IPS-20b (cell line): Measurements from ENCODE around the gene IL17C.

Experiments used
- H3K27ac ChIP-seq: one replicate; pipeline ENCODE4 v1.5.1; 2013; ENCODE audit warnings: low read length
- H3K27me3 ChIP-seq: 2 replicates; pipeline ENCODE4 v1.6.1; 2013; ENCODE audit warnings: mild to moderate bottlenecking, low read length, inconsistent platforms; ENCODE audit not compliant: insufficient read depth
- H3K36me3 ChIP-seq: 2 replicates; pipeline ENCODE4 v1.6.1; 2013; ENCODE audit warnings: low read depth, mild to moderate bottlenecking, inconsistent platforms, low read length, moderate library complexity; ENCODE audit not compliant: insufficient read depth
- H3K4me1 ChIP-seq: 2 replicates; pipeline ENCODE4 v1.6.1; 2013; ENCODE audit warnings: mild to moderate bottlenecking, control low read depth, inconsistent platforms, low read length, moderate library complexity; ENCODE audit not compliant: insufficient read depth
- H3K4me3 ChIP-seq: 2 replicates; pipeline ENCODE4 v1.5.1; 2013; ENCODE audit warnings: mild to moderate bottlenecking, low read length, inconsistent platforms
- H3K9ac ChIP-seq: 2 replicates; pipeline ENCODE4 v1.6.1; 2013; ENCODE audit warnings: low read depth, mild to moderate bottlenecking, inconsistent platforms, low read length, moderate library complexity
- H3K9me3 ChIP-seq: 2 replicates; pipeline ENCODE4 v1.6.1; 2013; ENCODE audit warnings: mild to moderate bottlenecking, low read depth, low read length, inconsistent platforms; ENCODE audit not compliant: insufficient read depth

Gene IL17C

GRCh38 chr16:88671806-88672205, 33.4 kb downstream of the IL17C start:
- H3K4me3 ChIP-seq: no peak overlapping the region
- H3K27ac ChIP-seq: no peak overlapping the region
- no peaks in the 10 kb centered on the region for H3K9me3 ChIP-seq
- no peak overlapping the region for H3K9ac ChIP-seq
- no peaks in the 10 kb centered on the region for H3K27me3 ChIP-seq
- H3K4me1 ChIP-seq: peaks cover 2% of the 10 kb centered on the region; the same call in 1 of the 2 replicates
- no peaks in the 10 kb centered on the region for H3K36me3 ChIP-seq

GRCh38 chr16:88672776-88673175, 34.4 kb downstream of the IL17C start:
- no peaks in the 10 kb centered on the region for H3K9me3 ChIP-seq
- H3K9ac ChIP-seq: peak overlapping the region; percentile 45; the same call in 1 of the 2 replicates
- H3K27me3 ChIP-seq: no peaks in the 10 kb centered on the region
- H3K4me3 ChIP-seq: no peak overlapping the region
- no peak overlapping the region for H3K27ac ChIP-seq
- no peaks in the 10 kb centered on the region for H3K36me3 ChIP-seq
- peaks cover 2% of the 10 kb centered on the region; the same call in 1 of the 2 replicates for H3K4me1 ChIP-seq

DNA sequence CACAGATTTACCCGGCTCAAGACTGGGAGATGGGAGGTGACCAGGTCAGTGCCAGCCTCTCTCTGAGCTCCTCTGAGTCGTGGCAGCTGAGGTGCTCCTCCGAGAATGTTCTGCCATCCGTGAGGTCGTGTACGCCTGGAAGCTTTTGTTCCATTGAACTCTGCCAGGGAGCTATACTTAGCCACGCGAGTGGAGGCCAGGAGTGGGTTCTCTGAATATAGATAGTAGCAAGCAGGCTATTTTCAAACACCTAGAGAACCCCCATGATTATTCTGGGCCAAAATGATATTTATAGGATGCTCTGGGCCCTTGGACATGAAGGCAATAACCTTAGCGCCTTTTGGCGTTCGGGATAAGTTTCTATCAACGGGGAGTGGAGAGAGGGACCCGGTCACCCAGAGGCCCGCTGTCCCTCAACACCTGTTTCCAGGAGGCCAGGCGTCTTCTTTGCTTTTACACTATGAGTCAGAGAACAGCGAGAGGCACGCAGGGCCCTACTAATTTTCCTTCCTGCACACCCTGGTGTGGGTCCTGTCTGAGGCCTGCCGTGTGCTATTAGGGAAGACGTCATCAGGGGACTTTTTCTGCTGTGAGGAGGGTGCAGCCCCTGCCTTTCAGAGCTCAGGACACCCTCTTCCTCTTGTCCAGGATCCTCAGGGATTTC, 35.5 kb downstream of the IL17C start:
- no peaks in the 10 kb centered on the region for H3K36me3 ChIP-seq
- no peaks in the 10 kb centered on the region for H3K9me3 ChIP-seq
- peaks cover 2% of the 10 kb centered on the region; the same call in 1 of the 2 replicates for H3K4me1 ChIP-seq
- no peak overlapping the region for H3K9ac ChIP-seq
- H3K27ac ChIP-seq: no peak overlapping the region
- no peak overlapping the region for H3K4me3 ChIP-seq
- no peaks in the 10 kb centered on the region for H3K27me3 ChIP-seq

- Histone ChIP-seq H3K36me3 (no peaks in the 10 kb centered on the region), H3K27me3 (no peaks in the 10 kb centered on the region), H3K4me3 (no peak overlapping the region), H3K4me1 (peaks cover 2% of the 10 kb centered on the region; the same call in 1 of the 2 replicates), H3K9ac (no peak overlapping the region), H3K27ac (no peak overlapping the region), H3K9me3 (no peaks in the 10 kb centered on the region)
Measured at GRCh38 chr16:88676502-88677242, 38.3 kb downstream of the IL17C start.

- peaks cover 2% of the 10 kb centered on the region; the same call in 1 of the 2 replicates for H3K4me1 ChIP-seq
- no peak overlapping the region for H3K4me3 ChIP-seq
- no peak overlapping the region for H3K9ac ChIP-seq
- no peaks in the 10 kb centered on the region for H3K27me3 ChIP-seq
- no peak overlapping the region for H3K27ac ChIP-seq
- H3K36me3 ChIP-seq: no peaks in the 10 kb centered on the region
- H3K9me3 ChIP-seq: no peaks in the 10 kb centered on the region
Measured at GRCh38 chr16:88677721-88678120, 39.3 kb downstream of the IL17C start.

DNA sequence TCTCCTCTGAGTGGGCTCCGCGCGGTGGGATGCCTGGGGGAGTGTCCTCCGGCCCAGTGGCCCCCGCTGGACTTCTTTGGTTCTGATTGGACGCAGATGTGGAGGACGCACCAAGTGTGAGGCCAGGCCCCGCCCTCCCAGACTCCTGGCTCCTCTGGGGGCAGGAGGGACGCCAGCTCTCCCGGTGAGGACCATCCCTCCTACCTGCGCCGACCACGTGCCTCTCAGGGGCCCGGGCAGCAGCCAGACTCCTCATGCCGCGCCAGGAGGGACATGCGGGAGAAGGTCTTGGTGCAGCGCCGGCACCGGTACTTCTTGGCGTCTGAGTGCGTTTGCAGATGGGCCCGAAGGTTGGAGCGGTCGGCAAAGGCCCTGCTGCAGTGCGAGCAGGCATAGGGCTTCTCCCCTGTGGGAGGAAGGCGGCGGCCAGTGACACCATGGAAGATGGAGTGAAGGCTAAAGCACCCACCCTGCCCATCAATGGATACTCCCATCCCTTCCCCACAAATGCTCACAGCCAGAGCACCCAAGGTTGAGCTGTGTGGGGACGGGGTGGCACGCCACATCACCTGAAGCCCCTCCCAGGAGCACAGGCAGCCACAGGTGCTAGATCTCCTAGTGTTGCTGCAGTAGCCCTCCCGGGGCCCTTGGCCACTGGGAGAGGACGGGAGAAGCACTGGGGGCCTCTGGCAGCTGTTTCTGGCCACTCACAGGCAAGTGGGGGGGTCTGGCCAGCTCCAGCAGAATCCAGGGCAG, 40.0 kb downstream of the IL17C start:
- H3K27ac ChIP-seq: no peak overlapping the region
- H3K9ac ChIP-seq: no peak overlapping the region
- no peaks in the 10 kb centered on the region for H3K9me3 ChIP-seq
- H3K4me1 ChIP-seq: no peaks in the 10 kb centered on the region
- no peaks in the 10 kb centered on the region for H3K36me3 ChIP-seq
- H3K4me3 ChIP-seq: no peak overlapping the region
- no peaks in the 10 kb centered on the region for H3K27me3 ChIP-seq

DNA sequence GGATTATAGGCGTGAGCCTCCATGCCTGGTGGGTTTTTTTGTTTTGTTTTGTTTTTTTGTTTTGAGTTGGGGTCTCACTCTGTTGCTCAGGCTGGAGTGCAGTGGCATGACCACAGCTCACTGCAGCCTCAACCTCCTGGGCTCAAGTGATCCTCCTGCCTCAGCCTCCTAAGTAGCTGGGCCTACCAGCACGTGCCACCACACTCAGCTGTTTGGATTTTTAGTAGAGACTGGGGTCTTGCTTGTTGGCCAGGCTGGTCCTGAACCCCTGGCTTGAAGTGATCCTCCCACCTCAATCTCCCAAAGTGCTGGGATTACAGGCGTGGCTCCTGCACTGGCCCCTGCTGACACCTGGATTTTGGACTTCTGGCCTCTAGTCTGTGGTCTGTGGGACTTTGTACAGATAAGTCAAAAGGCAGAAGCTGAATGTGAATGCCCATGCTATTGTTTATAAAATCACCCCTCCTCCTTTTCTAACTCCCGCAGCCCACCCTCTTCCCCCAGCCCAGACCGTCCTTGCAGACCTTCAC, 42.2 kb downstream of the IL17C start:
- Histone ChIP-seq H3K9me3 (no peaks in the 10 kb centered on the region), H3K4me1 (peaks cover 4% of the 10 kb centered on the region; the same call in 1 of the 2 replicates), H3K27me3 (peaks cover 19% of the 10 kb centered on the region), H3K36me3 (no peaks in the 10 kb centered on the region), H3K27ac (no peak overlapping the region), H3K9ac (no peak overlapping the region), H3K4me3 (no peak overlapping the region)

DNA sequence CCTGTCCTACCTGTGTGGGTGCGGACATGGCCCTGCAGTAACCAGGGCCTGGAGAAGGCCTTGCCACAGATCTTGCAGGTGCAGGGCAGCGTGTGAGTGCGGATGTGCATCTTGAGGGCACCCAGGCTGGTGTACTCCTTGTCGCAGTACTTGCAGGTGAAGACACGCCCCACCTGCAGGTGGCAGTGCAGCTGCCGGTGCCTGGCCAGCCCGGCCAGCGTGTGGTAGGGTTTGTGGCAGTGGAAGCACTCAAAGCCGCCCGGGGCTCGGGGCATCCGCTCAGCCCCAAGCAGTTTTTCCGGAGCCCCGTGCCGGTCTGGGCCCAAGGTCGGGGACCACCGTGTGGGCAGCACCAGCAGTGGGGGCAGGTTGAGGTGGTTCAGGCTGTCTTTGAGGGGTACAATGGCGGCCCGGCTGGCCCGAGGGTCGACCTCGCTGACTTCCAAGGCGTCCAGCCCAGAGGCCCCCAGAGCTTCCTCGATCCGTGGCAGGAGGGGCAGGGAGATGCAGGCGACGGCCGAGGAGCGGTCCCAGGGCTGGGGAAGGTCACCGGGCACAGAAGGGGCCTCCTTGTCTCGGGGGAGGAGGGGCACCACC, 42.8 kb downstream of the IL17C start:
- Histone ChIP-seq H3K4me1 (peaks cover 5% of the 10 kb centered on the region; the same call in 1 of the 2 replicates), H3K9me3 (no peaks in the 10 kb centered on the region), H3K4me3 (no peak overlapping the region), H3K27me3 (peaks cover 24% of the 10 kb centered on the region), H3K9ac (no peak overlapping the region), H3K27ac (no peak overlapping the region), H3K36me3 (no peaks in the 10 kb centered on the region)

GRCh38 chr16:88681709-88682451, 43.5 kb downstream of the IL17C start:
- Histone ChIP-seq H3K9me3 (no peaks in the 10 kb centered on the region), H3K27me3 (peaks cover 29% of the 10 kb centered on the region), H3K4me1 (peaks cover 5% of the 10 kb centered on the region; the same call in 1 of the 2 replicates), H3K27ac (no peak overlapping the region), H3K9ac (no peak overlapping the region), H3K4me3 (no peak overlapping the region), H3K36me3 (no peaks in the 10 kb centered on the region)

GRCh38 chr16:88684569-88685155, 46.3 kb downstream of the IL17C start:
- Histone ChIP-seq H3K27ac (no peak overlapping the region), H3K9ac (no peak overlapping the region), H3K4me1 (peaks cover 5% of the 10 kb centered on the region; the same call in 1 of the 2 replicates), H3K9me3 (no peaks in the 10 kb centered on the region), H3K27me3 (peaks cover 54% of the 10 kb centered on the region), H3K36me3 (no peaks in the 10 kb centered on the region), H3K4me3 (peak overlapping the region; percentile 80; the same call in 1 of the 2 replicates)
